Lower lobe of right lung (tissue), 2 donors: ENCODE data around the gene GALNT12. TPM values are rescaled to one million over a fixed set of nuclear protein-coding genes. Genes with fewer than 3 reads are reported as not detected.

Experiments used
- ATAC-seq, 2 donors: fragments of 200-7000 bp; cut with Tn5 transposase; one replicate each; pipeline ENCODE4 v1.9.1; 2020 to 2022; ENCODE audit warnings: mild to moderate bottlenecking in 2 of 2, moderate library complexity in 2 of 2
- DNase-seq: peaks from one replicate; pipeline ENCODE4 v3.0.0-alpha.2; 2020
- H3K27ac ChIP-seq: fragments of 200-600 bp; one replicate; pipeline ENCODE4 v1.8.0; 2022
- H3K27me3 ChIP-seq: fragments of 200-600 bp; one replicate; pipeline ENCODE4 v1.8.0; 2022; ENCODE audit warnings: low read depth
- H3K36me3 ChIP-seq: fragments of 200-600 bp; one replicate; pipeline ENCODE4 v1.8.0; 2022; ENCODE audit warnings: mild to moderate bottlenecking
- H3K4me1 ChIP-seq: fragments of 200-600 bp; one replicate; pipeline ENCODE4 v1.8.0; 2022
- H3K4me3 ChIP-seq: fragments of 200-600 bp; one replicate; pipeline ENCODE4 v1.8.0; 2022; ENCODE audit warnings: mild to moderate bottlenecking
- H3K9me3 ChIP-seq: fragments of 200-600 bp; one replicate; pipeline ENCODE4 v1.8.0; 2022
- CTCF ChIP-seq: fragments of 200-600 bp; IDR thresholded peaks from one replicate; pipeline ENCODE4 v1.8.0; 2022; ENCODE audit warnings: antibody characterized with exemption, mild to moderate bottlenecking
- intact Hi-C: fragments of 100-400 bp; cut with DNase I; formaldehyde crosslinking; loops from one replicate; pipeline ENCODE4 v1.11.0; 2022
- total RNA-seq: library from RNA; stranded (reverse); fragmentation: NEBNext Ultra II Directional; extraction: Animal tissue kit (Norgen Biotek cat#: 25700); gene quantifications from one replicate; pipeline ENCODE4 v1.2.1, GENCODE V29; 2021
- donor health status: DM: no; HTN: yes; CAD: no; lungs with severe emphysema.

Gene GALNT12
- total RNA-seq, 1 donor from 2014 or later = 23.2 TPM

- DNase-seq = no peak
Observed at GRCh38 chr9:98873526-98873925, 66.1 kb downstream of the GALNT12 start.

DNA sequence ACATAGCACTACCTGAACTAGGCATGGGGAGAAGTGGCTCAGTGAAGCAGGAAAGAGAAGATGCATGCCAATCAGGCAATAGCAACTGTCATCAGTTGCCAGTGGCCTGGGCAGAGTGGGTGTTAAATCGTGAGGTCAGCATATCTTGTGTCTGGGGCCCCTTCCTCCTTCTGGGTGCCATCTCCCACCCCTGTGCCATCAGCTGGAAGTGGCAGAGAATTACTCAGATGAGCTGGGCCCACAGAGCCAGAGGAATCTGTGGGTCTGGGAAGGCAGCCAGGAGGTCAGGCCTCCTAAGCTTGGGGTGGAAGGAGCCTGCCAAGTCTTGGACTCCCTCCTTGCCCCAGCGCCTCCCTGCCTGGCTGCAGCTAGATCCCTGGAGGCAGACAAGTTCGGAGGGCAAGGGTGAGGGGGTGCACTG lies 66.5 kb downstream of the GALNT12 start:
- no peaks in the 10 kb centered on the region for H3K4me1 ChIP-seq
- no peaks in the 10 kb centered on the region for H3K36me3 ChIP-seq
- no peak overlapping the region for H3K4me3 ChIP-seq
- intact Hi-C loops = no loop called here
- ATAC-seq = peak in 1 of 2 donors; percentile 20
- H3K27ac ChIP-seq = no peak overlapping the region
- no peak for TF ChIP-seq CTCF
- no peaks in the 10 kb centered on the region for H3K27me3 ChIP-seq
- H3K9me3 ChIP-seq = no peaks in the 10 kb centered on the region
- no peak for DNase-seq

More at GRCh38 chr9:98873526-98873925, 66.1 kb downstream of the GALNT12 start:
- Histone ChIP-seq H3K36me3 (no peaks in the 10 kb centered on the region), H3K4me1 (no peaks in the 10 kb centered on the region), H3K4me3 (no peak overlapping the region), H3K27ac (no peak overlapping the region), H3K9me3 (no peaks in the 10 kb centered on the region), H3K27me3 (no peaks in the 10 kb centered on the region)
- no peak for ATAC-seq
- intact Hi-C loops = no loop called here
- no peak for TF ChIP-seq CTCF

GRCh38 chr9:98874721-98875255 lies 67.3 kb downstream of the GALNT12 start:
- Histone ChIP-seq H3K27ac (no peak overlapping the region), H3K4me1 (peaks cover 5% of the 10 kb centered on the region), H3K9me3 (no peaks in the 10 kb centered on the region), H3K36me3 (no peaks in the 10 kb centered on the region), H3K4me3 (no peak overlapping the region), H3K27me3 (no peaks in the 10 kb centered on the region)
- DNase-seq = no peak
- intact Hi-C loops = no loop called here
- ATAC-seq = no peak
- no peak for TF ChIP-seq CTCF

DNA sequence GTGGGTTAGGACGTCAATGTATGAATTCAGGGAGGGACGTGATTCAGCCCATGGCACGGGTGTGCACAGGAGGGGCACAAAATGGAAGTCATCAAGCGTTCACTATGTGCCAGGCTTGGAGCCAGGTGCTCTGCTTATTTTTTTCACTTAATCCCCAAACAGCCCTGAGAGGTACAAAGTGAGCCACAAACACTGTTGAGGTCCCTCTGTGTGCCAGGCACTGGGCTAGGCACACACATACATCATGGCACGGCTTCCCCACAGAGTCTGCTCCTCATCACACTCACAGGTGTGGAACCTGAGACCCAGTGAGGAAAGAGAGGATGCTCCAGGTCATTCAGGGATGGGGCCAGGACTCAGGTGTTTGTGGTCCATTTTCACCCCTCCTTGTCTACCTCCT lies 68.1 kb downstream of the GALNT12 start:
- Histone ChIP-seq H3K9me3 (no peaks in the 10 kb centered on the region), H3K36me3 (no peaks in the 10 kb centered on the region), H3K4me3 (no peak overlapping the region), H3K27me3 (no peaks in the 10 kb centered on the region), H3K27ac (no peak overlapping the region), H3K4me1 (peaks cover 7% of the 10 kb centered on the region)
- no peak for DNase-seq
- no peak for TF ChIP-seq CTCF
- intact Hi-C loops = no loop called here
- ATAC-seq = no peak

DNA sequence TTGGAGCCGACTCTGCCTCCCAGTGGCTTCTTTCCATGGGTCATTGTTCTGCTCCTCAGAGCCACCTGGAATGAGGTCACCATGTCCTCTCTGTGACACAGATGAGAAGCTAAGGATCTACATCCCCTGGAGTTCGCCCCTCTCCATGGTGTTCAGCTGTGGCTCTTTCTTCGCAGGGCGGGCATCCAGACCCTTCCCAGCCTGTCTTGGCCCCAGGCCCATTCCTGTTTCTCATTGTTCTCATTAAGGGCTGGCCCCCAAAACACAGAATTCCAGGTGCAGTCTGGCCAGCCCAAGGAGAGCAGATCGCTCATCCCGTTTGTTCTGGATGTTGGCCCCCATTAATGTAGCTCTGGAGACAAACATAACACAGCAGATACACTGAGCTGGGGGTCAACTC lies 69.8 kb downstream of the GALNT12 start:
- H3K27ac ChIP-seq = no peak overlapping the region
- ATAC-seq = no peak
- H3K4me1 ChIP-seq = peaks cover 7% of the 10 kb centered on the region
- no peak overlapping the region for H3K4me3 ChIP-seq
- no peaks in the 10 kb centered on the region for H3K27me3 ChIP-seq
- H3K9me3 ChIP-seq = no peaks in the 10 kb centered on the region
- intact Hi-C loops = no loop called here
- no peaks in the 10 kb centered on the region for H3K36me3 ChIP-seq
- TF ChIP-seq CTCF = no peak
- no peak for DNase-seq
